Neural progenitor cell (in vitro differentiated cells): ENCODE results near the gene TRAPPC4.

ENCODE experiments used
- EZH2 ChIP-seq: fragments of 200-600 bp; sonication (generic); IDR thresholded peaks from 2 replicates; pipeline ENCODE4 v1.6.1; 2017; ENCODE audit warnings: antibody characterized with exemption, mild to moderate bottlenecking, moderate library complexity
- TF ChIP-seq, protein P1 (sequence below): fragments of 200-600 bp; sonication (generic); IDR thresholded peaks from 2 replicates; pipeline ENCODE4 v1.5.1; 2017; ENCODE audit warnings: antibody characterized with exemption, mild to moderate bottlenecking

DNA sequence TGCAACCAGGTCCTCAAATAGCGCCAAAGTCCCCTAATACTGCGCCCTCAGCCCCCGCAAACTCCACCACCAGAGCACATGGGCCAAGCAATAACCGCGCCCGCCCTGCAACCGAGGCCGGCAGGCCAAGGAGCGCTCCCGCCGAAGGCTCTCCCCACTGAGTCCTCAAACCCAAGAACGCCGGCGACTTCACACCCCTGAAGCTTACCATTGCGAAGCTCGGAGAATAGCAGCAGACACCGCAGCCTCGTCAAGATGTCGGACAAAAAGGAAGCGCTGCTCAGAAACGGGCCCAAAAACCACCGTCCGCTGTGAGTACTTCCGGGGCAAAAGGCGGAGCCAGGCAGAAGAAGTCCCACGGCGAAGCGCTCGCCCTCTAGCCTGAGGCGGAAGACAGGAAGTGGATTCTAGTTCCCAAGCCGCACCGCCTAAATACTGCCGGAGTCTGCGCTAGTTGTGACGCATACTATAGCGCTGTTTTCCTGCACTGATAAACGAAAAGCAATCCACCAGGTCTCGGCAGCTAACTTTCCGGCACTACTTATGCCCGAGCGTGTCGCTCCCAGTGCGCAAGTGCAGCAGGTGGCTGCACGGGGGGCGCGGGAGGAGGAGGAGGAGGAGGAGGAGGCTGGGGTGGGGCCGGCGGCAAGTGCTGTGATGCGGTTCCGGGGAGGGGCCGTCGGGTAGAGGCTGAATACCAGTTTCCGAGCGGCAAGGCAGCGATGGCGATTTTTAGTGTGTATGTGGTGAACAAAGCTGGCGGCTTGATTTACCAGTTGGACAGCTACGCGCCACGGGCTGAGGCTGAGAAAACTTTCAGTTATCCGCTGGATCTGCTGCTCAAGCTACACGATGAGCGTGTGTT, at the start of gene TRAPPC4, which contains the start of gene RPS25:
- TF ChIP-seq, protein P1, sequence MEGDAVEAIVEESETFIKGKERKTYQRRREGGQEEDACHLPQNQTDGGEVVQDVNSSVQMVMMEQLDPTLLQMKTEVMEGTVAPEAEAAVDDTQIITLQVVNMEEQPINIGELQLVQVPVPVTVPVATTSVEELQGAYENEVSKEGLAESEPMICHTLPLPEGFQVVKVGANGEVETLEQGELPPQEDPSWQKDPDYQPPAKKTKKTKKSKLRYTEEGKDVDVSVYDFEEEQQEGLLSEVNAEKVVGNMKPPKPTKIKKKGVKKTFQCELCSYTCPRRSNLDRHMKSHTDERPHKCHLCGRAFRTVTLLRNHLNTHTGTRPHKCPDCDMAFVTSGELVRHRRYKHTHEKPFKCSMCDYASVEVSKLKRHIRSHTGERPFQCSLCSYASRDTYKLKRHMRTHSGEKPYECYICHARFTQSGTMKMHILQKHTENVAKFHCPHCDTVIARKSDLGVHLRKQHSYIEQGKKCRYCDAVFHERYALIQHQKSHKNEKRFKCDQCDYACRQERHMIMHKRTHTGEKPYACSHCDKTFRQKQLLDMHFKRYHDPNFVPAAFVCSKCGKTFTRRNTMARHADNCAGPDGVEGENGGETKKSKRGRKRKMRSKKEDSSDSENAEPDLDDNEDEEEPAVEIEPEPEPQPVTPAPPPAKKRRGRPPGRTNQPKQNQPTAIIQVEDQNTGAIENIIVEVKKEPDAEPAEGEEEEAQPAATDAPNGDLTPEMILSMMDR = peak; percentile 3
- no peak for TF ChIP-seq EZH2
